WTC11 (cell line): ENCODE measurements around the gene ABCC3.

Experiments used
- CREB1 ChIP-seq: sonication (generic); formaldehyde crosslinking; IDR thresholded peaks from 2 replicates; pipeline ENCODE4 v1.8.0; 2023; ENCODE audit warnings: mild to moderate bottlenecking, missing genetic modification reagents
- GTF2I ChIP-seq: fragments of 250-450 bp; sonication (Bioruptor Pico); conservative IDR thresholded peaks from 2 replicates; pipeline ENCODE4 v1.4.0; 2021; ENCODE audit warnings: mild to moderate bottlenecking
- NR2C2 ChIP-seq: sonication (generic); formaldehyde crosslinking; IDR thresholded peaks from 2 replicates; pipeline ENCODE4 v1.8.0; 2022; ENCODE audit warnings: mild to moderate bottlenecking, missing genetic modification reagents
- SMAD3 ChIP-seq: sonication (generic); formaldehyde crosslinking; IDR thresholded peaks from 2 replicates; pipeline ENCODE4 v1.8.0; 2022; ENCODE audit warnings: missing genetic modification reagents, mild to moderate bottlenecking, borderline replicate concordance
- TF ChIP-seq, protein P1 (sequence below): fragments of 200-600 bp; IDR thresholded peaks from 2 replicates; pipeline ENCODE4 v1.8.0; 2022; ENCODE audit warnings: antibody characterized with exemption
- TF ChIP-seq, protein P2 (sequence below): sonication (generic); formaldehyde crosslinking; IDR thresholded peaks from 2 replicates; pipeline ENCODE4 v1.8.0; 2022; ENCODE audit warnings: mild to moderate bottlenecking, missing genetic modification reagents
- TF ChIP-seq, protein P3 (sequence below): sonication (generic); formaldehyde crosslinking; IDR thresholded peaks from 2 replicates; pipeline ENCODE4 v1.8.1; 2022; ENCODE audit warnings: low read depth, mild to moderate bottlenecking, moderate library complexity, missing genetic modification reagents, borderline replicate concordance
- TF ChIP-seq, protein P4 (sequence below): sonication (generic); formaldehyde crosslinking; IDR thresholded peaks from 2 replicates; pipeline ENCODE4 v1.8.1; 2023; ENCODE audit warnings: mild to moderate bottlenecking, missing genetic modification reagents, moderate library complexity
- TF ChIP-seq, protein P5 (sequence below): sonication (generic); formaldehyde crosslinking; IDR thresholded peaks from 2 replicates; pipeline ENCODE4 v1.8.1; 2023; ENCODE audit warnings: mild to moderate bottlenecking, missing genetic modification reagents
- TF ChIP-seq, protein P6 (sequence below): sonication (generic); formaldehyde crosslinking; IDR thresholded peaks from 2 replicates; pipeline ENCODE4 v1.8.0; 2023; ENCODE audit warnings: missing genetic modification reagents, mild to moderate bottlenecking, borderline replicate concordance
- TF ChIP-seq, protein P7 (sequence below): sonication (generic); formaldehyde crosslinking; IDR thresholded peaks from 2 replicates; pipeline ENCODE4 v1.8.1; 2023; ENCODE audit warnings: mild to moderate bottlenecking, missing genetic modification reagents, borderline replicate concordance
- TF ChIP-seq, protein P8 (sequence below): sonication (generic); formaldehyde crosslinking; conservative IDR thresholded peaks from 2 replicates; pipeline ENCODE4 v1.8.1; 2022; ENCODE audit warnings: mild to moderate bottlenecking, missing genetic modification reagents

DNA sequence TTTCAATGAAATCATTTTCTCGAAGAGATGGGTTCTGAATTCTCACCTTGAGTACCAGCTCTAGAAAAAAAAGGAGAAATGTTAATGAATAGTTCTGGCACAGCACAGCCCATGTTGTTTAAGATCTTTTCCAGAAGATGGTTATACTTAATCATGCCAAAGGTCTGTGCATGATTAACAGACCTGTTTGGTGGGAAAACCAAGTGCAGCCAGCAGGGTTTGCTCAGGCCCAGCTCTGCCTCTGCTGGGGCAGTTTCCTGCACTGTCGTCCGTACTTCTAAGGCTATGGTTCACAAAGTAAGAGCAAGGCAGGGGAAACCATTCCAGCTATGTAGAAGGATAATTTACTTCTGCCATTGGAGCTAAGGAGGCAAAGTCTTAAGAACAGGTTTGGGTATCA lies 62.4 kb downstream of the ABCC3 start:
- TF ChIP-seq, protein P1, sequence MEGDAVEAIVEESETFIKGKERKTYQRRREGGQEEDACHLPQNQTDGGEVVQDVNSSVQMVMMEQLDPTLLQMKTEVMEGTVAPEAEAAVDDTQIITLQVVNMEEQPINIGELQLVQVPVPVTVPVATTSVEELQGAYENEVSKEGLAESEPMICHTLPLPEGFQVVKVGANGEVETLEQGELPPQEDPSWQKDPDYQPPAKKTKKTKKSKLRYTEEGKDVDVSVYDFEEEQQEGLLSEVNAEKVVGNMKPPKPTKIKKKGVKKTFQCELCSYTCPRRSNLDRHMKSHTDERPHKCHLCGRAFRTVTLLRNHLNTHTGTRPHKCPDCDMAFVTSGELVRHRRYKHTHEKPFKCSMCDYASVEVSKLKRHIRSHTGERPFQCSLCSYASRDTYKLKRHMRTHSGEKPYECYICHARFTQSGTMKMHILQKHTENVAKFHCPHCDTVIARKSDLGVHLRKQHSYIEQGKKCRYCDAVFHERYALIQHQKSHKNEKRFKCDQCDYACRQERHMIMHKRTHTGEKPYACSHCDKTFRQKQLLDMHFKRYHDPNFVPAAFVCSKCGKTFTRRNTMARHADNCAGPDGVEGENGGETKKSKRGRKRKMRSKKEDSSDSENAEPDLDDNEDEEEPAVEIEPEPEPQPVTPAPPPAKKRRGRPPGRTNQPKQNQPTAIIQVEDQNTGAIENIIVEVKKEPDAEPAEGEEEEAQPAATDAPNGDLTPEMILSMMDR = no peak
- TF ChIP-seq, protein P2, sequence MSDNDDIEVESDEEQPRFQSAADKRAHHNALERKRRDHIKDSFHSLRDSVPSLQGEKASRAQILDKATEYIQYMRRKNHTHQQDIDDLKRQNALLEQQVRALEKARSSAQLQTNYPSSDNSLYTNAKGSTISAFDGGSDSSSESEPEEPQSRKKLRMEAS (CRISPR knock-in tag) = no peak
- TF ChIP-seq NR2C2 (no peak), CREB1 (CRISPR knock-in tag) (no peak), GTF2I (no peak), SMAD3 (CRISPR knock-in tag) (no peak)
- TF ChIP-seq, protein P3, sequence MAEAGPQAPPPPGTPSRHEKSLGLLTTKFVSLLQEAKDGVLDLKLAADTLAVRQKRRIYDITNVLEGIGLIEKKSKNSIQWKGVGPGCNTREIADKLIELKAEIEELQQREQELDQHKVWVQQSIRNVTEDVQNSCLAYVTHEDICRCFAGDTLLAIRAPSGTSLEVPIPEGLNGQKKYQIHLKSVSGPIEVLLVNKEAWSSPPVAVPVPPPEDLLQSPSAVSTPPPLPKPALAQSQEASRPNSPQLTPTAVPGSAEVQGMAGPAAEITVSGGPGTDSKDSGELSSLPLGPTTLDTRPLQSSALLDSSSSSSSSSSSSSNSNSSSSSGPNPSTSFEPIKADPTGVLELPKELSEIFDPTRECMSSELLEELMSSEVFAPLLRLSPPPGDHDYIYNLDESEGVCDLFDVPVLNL (CRISPR knock-in tag) = no peak
- TF ChIP-seq, protein P4, sequence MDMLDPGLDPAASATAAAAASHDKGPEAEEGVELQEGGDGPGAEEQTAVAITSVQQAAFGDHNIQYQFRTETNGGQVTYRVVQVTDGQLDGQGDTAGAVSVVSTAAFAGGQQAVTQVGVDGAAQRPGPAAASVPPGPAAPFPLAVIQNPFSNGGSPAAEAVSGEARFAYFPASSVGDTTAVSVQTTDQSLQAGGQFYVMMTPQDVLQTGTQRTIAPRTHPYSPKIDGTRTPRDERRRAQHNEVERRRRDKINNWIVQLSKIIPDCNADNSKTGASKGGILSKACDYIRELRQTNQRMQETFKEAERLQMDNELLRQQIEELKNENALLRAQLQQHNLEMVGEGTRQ (CRISPR knock-in tag) = no peak
- TF ChIP-seq, protein P5, sequence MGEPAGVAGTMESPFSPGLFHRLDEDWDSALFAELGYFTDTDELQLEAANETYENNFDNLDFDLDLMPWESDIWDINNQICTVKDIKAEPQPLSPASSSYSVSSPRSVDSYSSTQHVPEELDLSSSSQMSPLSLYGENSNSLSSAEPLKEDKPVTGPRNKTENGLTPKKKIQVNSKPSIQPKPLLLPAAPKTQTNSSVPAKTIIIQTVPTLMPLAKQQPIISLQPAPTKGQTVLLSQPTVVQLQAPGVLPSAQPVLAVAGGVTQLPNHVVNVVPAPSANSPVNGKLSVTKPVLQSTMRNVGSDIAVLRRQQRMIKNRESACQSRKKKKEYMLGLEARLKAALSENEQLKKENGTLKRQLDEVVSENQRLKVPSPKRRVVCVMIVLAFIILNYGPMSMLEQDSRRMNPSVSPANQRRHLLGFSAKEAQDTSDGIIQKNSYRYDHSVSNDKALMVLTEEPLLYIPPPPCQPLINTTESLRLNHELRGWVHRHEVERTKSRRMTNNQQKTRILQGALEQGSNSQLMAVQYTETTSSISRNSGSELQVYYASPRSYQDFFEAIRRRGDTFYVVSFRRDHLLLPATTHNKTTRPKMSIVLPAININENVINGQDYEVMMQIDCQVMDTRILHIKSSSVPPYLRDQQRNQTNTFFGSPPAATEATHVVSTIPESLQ = no peak
- TF ChIP-seq, protein P6, sequence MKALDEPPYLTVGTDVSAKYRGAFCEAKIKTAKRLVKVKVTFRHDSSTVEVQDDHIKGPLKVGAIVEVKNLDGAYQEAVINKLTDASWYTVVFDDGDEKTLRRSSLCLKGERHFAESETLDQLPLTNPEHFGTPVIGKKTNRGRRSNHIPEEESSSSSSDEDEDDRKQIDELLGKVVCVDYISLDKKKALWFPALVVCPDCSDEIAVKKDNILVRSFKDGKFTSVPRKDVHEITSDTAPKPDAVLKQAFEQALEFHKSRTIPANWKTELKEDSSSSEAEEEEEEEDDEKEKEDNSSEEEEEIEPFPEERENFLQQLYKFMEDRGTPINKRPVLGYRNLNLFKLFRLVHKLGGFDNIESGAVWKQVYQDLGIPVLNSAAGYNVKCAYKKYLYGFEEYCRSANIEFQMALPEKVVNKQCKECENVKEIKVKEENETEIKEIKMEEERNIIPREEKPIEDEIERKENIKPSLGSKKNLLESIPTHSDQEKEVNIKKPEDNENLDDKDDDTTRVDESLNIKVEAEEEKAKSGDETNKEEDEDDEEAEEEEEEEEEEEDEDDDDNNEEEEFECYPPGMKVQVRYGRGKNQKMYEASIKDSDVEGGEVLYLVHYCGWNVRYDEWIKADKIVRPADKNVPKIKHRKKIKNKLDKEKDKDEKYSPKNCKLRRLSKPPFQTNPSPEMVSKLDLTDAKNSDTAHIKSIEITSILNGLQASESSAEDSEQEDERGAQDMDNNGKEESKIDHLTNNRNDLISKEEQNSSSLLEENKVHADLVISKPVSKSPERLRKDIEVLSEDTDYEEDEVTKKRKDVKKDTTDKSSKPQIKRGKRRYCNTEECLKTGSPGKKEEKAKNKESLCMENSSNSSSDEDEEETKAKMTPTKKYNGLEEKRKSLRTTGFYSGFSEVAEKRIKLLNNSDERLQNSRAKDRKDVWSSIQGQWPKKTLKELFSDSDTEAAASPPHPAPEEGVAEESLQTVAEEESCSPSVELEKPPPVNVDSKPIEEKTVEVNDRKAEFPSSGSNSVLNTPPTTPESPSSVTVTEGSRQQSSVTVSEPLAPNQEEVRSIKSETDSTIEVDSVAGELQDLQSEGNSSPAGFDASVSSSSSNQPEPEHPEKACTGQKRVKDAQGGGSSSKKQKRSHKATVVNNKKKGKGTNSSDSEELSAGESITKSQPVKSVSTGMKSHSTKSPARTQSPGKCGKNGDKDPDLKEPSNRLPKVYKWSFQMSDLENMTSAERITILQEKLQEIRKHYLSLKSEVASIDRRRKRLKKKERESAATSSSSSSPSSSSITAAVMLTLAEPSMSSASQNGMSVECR = no peak
- TF ChIP-seq, protein P7, sequence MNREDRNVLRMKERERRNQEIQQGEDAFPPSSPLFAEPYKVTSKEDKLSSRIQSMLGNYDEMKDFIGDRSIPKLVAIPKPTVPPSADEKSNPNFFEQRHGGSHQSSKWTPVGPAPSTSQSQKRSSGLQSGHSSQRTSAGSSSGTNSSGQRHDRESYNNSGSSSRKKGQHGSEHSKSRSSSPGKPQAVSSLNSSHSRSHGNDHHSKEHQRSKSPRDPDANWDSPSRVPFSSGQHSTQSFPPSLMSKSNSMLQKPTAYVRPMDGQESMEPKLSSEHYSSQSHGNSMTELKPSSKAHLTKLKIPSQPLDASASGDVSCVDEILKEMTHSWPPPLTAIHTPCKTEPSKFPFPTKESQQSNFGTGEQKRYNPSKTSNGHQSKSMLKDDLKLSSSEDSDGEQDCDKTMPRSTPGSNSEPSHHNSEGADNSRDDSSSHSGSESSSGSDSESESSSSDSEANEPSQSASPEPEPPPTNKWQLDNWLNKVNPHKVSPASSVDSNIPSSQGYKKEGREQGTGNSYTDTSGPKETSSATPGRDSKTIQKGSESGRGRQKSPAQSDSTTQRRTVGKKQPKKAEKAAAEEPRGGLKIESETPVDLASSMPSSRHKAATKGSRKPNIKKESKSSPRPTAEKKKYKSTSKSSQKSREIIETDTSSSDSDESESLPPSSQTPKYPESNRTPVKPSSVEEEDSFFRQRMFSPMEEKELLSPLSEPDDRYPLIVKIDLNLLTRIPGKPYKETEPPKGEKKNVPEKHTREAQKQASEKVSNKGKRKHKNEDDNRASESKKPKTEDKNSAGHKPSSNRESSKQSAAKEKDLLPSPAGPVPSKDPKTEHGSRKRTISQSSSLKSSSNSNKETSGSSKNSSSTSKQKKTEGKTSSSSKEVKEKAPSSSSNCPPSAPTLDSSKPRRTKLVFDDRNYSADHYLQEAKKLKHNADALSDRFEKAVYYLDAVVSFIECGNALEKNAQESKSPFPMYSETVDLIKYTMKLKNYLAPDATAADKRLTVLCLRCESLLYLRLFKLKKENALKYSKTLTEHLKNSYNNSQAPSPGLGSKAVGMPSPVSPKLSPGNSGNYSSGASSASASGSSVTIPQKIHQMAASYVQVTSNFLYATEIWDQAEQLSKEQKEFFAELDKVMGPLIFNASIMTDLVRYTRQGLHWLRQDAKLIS (CRISPR knock-in tag) = no peak
- TF ChIP-seq, protein P8, sequence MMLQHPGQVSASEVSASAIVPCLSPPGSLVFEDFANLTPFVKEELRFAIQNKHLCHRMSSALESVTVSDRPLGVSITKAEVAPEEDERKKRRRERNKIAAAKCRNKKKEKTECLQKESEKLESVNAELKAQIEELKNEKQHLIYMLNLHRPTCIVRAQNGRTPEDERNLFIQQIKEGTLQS (CRISPR knock-in tag) = no peak
